PC-9 (cell line): ENCODE results near the gene CYB561.

Source experiments
- CTCF ChIP-seq: fragments of 200-600 bp; sonication (generic); conservative IDR thresholded peaks from 2 replicates; pipeline ENCODE4 v1.6.1; 2017; ENCODE audit warnings: mixed run types, antibody characterized with exemption, mild to moderate bottlenecking, moderate library complexity
- EZH2 ChIP-seq: fragments of 200-600 bp; sonication (generic); IDR thresholded peaks from 2 replicates; pipeline ENCODE4 v1.8.0; 2017; ENCODE audit warnings: antibody characterized with exemption, low read depth

GRCh38 chr17:63405020-63405419, 41.1 kb downstream of the CYB561 start:
- TF ChIP-seq CTCF, result no peak
- TF ChIP-seq EZH2, result no peak
